ENCODE measurements around the gene ZBTB38. TPM values are rescaled to one million over a fixed set of nuclear protein-coding genes. Genes with fewer than 3 reads are reported as not detected.
A peak's percentile ranks its signal among the peaks of the same experiment; 100 is the strongest.

Gene ZBTB38
- total RNA-seq, 2 experiments from 2014 or later: 8.4 to 12.4 TPM

DNA sequence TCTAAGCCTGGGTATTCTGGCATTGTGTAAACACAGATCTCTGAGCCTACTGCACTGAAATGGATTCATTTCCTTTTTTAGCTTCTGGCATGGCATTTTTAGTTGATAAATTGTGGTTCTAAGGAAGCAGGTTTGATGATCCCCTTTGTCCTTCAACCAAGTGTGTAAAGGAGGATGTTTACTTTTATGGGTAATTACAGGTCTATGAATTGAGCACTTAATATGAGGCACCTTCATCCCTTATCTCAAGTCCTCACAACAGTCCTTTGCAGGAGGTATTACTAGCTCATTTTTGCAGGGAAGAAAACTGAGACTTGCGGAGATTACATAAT is 30.8 kb upstream of the ZBTB38 start:
- H3K36me3 ChIP-seq (ENCODE audit: insufficient read depth, low read length): no peaks in the 10 kb centered on the region
- H4K20me1 ChIP-seq (ENCODE audit: insufficient read depth, low read length): no peaks in the 10 kb centered on the region
- peaks cover 13% of the 10 kb centered on the region for H3K4me1 ChIP-seq (ENCODE audit: insufficient read depth, low read length, poor library complexity, severe bottlenecking)
- H3K79me2 ChIP-seq (ENCODE audit: insufficient read depth, low read depth, low read length): no peaks in the 10 kb centered on the region
- H3K4me3 ChIP-seq (ENCODE audit: low read depth, low read length, poor library complexity, severe bottlenecking): no peak overlapping the region
- no TSS peak for BruUV-seq (replicated peaks)
- H2AFZ ChIP-seq (ENCODE audit: low read length): peak overlapping the region; percentile 95
- H3K4me2 ChIP-seq (ENCODE audit: low read length): peak overlapping the region; percentile 49
- intact Hi-C loops (cut with micrococcal nuclease; ENCODE audit: unreplicated experiment): no loop called here
- CTCF ChIA-PET (ENCODE audit: unreplicated experiment): interaction anchor here (0.6 kb wide), 1 partner anchor 8 kb away, joined by 4 read pairs; no protein-coding TSS in a partner anchor
- POLR2A ChIA-PET: interaction anchor here (0.6 to 2.1 kb wide), 5 partner anchors 13 to 232 kb away, joined by 3 to 6 read pairs (median 4); no protein-coding TSS in a partner anchor
- no peaks in the 10 kb centered on the region for H3K9me2 ChIP-seq (ENCODE audit: insufficient read depth, low read length)
- no peaks in the 10 kb centered on the region for H3K9me3 ChIP-seq (ENCODE audit: low read length)
- no peak for TF ChIP-seq EZH2phosphoT487 (IDR thresholded peaks at IDR 0.05; ENCODE audit: borderline replicate concordance, low read depth, low read length)
- no peak for TF ChIP-seq CTCF (conservative IDR thresholded peaks at IDR 0.05; ENCODE audit: low read length)
- no peak overlapping the region for H3K27ac ChIP-seq (ENCODE audit: low read depth, low read length, poor library complexity, severe bottlenecking)
- no peak for DNase-seq (ENCODE audit: low spot score)

GRCh38 chr3:141337991-141338390 is 30.3 kb upstream of the ZBTB38 start:
- no peaks in the 10 kb centered on the region for H3K36me3 ChIP-seq (ENCODE audit: insufficient read depth, low read length)
- no TSS peak for BruUV-seq (replicated peaks)
- CTCF ChIA-PET (ENCODE audit: unreplicated experiment): no interaction called here
- TF ChIP-seq CTCF (conservative IDR thresholded peaks at IDR 0.05; ENCODE audit: low read length) (no peak), EZH2phosphoT487 (IDR thresholded peaks at IDR 0.05; ENCODE audit: borderline replicate concordance, low read depth, low read length) (no peak)
- peaks cover 13% of the 10 kb centered on the region for H3K4me1 ChIP-seq (ENCODE audit: insufficient read depth, low read length, poor library complexity, severe bottlenecking)
- H3K27ac ChIP-seq (ENCODE audit: low read depth, low read length, poor library complexity, severe bottlenecking): no peak overlapping the region
- H3K79me2 ChIP-seq (ENCODE audit: insufficient read depth, low read depth, low read length): no peaks in the 10 kb centered on the region
- no peak for DNase-seq (ENCODE audit: low spot score)
- H4K20me1 ChIP-seq (ENCODE audit: insufficient read depth, low read length): no peaks in the 10 kb centered on the region
- no peaks in the 10 kb centered on the region for H3K9me3 ChIP-seq (ENCODE audit: low read length)
- H2AFZ ChIP-seq (ENCODE audit: low read length): no peak overlapping the region
- intact Hi-C loops (cut with micrococcal nuclease; ENCODE audit: unreplicated experiment): no loop called here
- no peak overlapping the region for H3K4me3 ChIP-seq (ENCODE audit: low read depth, low read length, poor library complexity, severe bottlenecking)
- H3K4me2 ChIP-seq (ENCODE audit: low read length): no peak overlapping the region
- POLR2A ChIA-PET: interaction anchor here (0.8 to 2.1 kb wide), 2 partner anchors 16 to 103 kb away, joined by 6 read pairs; no protein-coding TSS in a partner anchor
- H3K9me2 ChIP-seq (ENCODE audit: insufficient read depth, low read length): no peaks in the 10 kb centered on the region

DNA sequence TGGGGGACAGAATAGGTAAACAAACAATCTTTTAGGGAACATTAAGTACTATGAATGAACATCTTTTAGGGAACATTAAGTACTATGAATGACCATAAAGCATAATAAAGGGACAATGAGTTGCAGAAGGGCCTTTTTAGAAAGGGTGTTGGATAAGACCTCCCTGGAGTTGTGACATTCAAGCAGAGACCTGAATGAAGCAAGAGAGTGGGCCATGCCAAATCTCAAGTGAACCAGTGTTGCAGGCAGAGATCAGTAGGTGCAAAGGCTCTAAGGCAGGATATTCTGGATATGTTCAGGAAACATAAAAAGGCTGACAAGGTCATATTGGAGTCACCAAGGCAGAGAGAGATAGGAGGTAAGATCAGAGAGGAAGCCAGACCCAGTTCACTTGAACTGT is 29.4 kb upstream of the ZBTB38 start:
- TF ChIP-seq CTCF (conservative IDR thresholded peaks at IDR 0.05; ENCODE audit: low read length) (no peak), EZH2phosphoT487 (IDR thresholded peaks at IDR 0.05; ENCODE audit: borderline replicate concordance, low read depth, low read length) (no peak)
- no peak overlapping the region for H3K27ac ChIP-seq (ENCODE audit: low read depth, low read length, poor library complexity, severe bottlenecking)
- BruUV-seq (replicated peaks): no TSS peak
- H3K4me3 ChIP-seq (ENCODE audit: low read depth, low read length, poor library complexity, severe bottlenecking): no peak overlapping the region
- no peak overlapping the region for H3K4me2 ChIP-seq (ENCODE audit: low read length)
- DNase-seq (ENCODE audit: low spot score): no peak
- H3K36me3 ChIP-seq (ENCODE audit: insufficient read depth, low read length): no peaks in the 10 kb centered on the region
- no peaks in the 10 kb centered on the region for H3K79me2 ChIP-seq (ENCODE audit: insufficient read depth, low read depth, low read length)
- H3K4me1 ChIP-seq (ENCODE audit: insufficient read depth, low read length, poor library complexity, severe bottlenecking): peaks cover 13% of the 10 kb centered on the region
- intact Hi-C loops (cut with micrococcal nuclease; ENCODE audit: unreplicated experiment): no loop called here
- no peaks in the 10 kb centered on the region for H3K9me3 ChIP-seq (ENCODE audit: low read length)
- CTCF ChIA-PET (ENCODE audit: unreplicated experiment): no interaction called here
- no peak overlapping the region for H2AFZ ChIP-seq (ENCODE audit: low read length)
- POLR2A ChIA-PET: no interaction called here
- no peaks in the 10 kb centered on the region for H3K9me2 ChIP-seq (ENCODE audit: insufficient read depth, low read length)
- H4K20me1 ChIP-seq (ENCODE audit: insufficient read depth, low read length): no peaks in the 10 kb centered on the region

Data from OCI-LY7 (cell line).